GM21528 (cell line): ENCODE data around the gene CDPF1.

ENCODE experiments used
- ATAC-seq: cut with Tn5 transposase; IDR thresholded peaks from one replicate; pipeline ENCODE4 v1.9.1; 2021; ENCODE audit warnings: mild to moderate bottlenecking, moderate library complexity; ENCODE audit not compliant: unreplicated experiment, low FRiP score

Gene CDPF1, protein sequence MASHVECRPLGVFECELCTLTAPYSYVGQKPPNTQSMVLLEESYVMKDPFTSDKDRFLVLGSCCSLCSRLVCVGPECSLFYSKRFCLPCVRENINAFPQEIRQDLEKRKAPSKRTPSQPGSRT

DNA sequence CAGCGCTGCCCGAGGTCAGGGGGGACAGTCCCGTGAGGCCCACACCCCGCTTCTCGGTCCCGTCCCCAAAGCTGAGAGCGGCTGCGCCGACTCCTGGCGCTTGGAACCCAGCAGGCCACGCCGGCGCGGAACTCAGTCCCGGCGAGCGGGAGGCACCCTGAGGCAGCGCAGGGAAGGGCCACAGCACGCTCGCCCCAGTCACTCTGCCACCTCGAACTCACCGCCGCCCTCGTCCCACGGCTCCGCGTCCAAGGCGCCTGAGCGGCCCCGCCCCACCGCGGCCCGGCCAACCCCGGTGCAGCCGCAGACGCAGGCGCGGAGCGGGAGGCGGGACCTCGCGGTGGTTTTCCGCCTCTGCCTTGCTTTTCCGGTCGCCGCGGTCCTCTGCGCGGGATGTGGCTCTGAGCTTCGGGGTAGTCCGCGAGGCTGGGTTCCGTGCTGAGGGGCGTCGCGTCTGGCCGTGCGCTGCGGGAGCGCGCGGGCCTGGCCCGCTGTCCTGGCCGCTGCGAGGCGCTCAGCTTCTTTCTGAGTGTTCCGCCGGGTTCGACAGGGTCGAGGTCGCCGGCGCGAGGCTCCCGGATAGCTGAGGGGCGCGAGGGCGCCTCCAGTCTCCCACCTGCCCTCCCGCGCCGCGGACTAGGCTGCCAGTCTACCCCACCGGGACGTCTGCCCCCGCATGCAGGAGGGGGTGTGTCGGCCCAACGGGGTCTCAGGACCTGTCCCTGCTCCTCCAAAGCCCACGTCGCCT, at the start of gene CDPF1:
Gene CDPF1, minus strand, starts transcription at position 259 of the 748 bp plus-strand sequence. CDS start 2,009 bp downstream, outside the sequence.
- ATAC-seq, result peak; percentile 81

DNA sequence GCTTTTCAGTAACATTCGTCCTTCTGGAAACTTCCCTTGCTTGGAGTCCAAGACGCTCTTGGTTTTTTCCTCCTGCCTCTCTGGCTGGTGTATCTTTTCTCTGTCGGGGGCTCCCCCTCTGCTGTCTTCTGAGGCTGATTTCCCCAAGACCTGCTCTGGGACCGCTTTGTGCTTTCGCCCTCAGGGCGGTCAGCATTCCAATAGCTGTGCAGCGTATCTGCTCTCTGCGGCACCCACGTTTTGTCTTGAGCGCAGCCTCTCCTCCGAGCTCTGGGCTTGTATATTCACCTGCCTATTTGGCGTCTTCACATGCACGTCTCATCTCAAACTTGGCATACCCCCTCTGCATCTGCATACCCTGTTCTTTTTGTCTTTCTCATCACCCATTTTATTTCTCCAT, 49.0 kb upstream of the CDPF1 start:
- no peak for ATAC-seq

DNA sequence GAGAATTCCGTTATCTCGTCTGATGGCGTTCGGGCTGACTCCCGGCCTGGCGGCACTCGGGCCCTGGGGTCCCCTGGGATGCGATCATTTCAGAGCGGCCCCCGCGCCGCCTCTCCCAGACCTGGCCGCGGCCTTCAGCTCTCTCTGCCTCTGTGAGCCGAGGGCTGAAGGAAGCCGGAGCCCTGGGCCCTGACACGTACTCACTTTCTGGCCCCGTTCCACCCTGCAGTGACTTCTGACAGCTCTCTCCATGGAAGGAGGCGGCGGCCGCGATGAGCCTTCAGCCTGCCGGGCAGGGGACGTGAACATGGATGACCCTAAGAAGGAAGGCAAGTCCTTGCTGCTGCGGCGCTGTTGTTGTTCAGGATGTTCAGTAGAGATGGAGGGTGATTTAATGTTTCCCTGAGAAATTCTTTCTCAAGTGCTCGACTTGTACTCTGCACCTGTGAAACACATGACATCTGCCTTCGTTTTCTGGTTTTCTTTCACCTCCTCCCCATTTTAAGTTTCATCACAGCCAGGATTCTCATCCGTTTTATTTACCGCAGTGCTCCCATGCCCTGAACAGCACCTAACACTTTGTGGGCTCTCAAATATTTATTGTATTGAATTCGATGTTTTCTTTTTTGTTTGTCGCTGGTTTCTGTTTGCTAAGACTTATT, 47.2 kb upstream of the CDPF1 start:
- ATAC-seq, result peak; percentile 6

DNA sequence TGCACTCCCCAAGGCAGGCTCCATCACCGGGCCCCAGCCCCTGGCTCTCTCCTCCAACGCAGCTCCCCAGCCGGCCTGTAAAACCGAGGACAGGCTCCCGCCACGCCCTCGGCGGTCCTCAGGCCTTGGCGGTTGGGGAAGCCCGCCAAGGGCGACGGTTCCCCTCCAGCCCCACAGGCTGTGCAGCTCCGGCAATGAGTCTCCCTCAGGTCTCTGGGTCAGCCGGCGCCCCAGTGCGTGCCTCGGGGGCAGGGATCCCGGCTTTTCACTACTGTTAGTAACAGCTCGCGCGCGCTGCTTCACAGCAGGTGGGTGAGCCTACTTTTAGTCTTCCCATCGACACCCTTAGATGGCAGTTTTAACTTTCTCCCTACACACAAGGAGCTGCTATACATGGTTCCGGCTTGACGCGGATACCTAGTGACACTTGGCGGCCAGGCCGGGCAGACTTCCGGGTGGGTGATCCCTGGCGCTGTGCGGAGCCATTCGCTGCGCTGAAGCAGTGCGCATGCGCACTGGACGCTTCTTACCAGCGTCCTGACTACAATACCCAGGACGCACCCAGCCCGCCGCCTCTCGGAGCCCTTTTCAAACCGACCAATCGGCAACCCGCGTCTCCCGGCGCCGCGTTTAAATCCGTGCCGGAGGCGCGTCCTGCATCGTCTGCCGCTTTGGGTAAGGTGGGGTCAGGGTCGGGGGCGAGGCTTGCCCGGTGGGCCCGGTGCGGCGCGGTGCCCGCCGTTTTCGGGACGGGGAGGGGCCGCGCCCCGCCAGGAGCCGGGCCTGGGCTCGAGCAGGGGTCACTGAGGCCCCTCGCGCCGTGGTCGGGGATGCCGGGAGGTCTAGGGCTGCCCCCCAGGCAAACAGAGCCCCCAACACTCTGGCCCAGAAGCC, 46.4 kb upstream of the CDPF1 start, which contains the start of gene GTSE1:
Gene GTSE1, plus strand, starts transcription at position 614 of the 894 bp plus-strand sequence. CDS start 531 bp downstream, outside the sequence.
- ATAC-seq, result peak; percentile 88

DNA sequence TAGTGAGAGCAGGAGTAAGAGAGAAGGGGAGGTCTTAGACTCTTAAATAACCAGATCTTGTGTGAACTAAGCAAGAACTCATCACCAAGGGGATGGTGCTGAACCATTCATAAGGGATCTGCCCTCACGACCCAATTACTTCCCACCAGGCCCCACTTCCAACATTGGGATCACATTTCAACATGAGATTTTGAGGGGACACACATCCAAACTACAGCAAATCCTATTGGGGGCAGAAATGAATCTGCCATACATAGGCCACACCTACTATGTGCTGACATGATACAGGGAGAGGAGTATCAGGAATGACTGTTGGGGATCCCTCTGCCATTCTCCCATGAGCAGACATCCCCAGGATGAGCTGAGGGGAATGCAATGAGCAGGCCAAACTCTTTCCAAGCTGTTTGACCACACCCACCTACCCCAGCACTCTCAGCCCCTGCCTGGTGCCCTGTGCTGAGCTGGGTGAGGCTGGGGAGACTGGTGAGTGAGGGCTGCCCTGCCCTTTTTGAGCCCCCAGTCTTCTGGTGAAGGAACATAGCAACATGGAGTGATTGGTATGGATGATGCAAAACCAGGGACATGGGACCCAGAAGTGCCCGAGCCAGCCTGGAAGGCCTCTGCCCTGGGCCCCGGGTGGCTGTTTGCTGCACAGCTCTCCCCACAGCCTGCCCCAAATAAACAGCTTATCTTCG, 45.3 kb upstream of the CDPF1 start:
- no peak for ATAC-seq

DNA sequence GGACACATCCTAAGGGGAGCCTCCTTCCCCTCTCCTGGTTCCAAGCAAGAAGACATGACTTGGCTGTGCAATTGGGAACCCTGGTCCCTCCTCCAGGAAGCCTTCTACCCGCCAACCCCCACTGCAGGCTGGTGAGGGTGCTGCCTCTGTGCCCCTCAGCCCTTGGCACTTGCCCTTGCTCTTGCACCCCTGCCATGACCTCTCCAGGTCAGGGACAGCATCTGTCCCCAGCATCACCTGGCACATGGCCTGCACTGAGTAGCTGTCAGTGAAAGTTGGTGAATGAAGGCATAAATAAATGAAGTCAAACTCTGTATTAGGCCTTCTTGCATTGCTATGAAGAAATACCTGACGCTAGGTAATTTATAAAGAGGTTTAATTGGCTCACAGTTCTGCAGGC, 44.7 kb upstream of the CDPF1 start:
- no peak for ATAC-seq

DNA sequence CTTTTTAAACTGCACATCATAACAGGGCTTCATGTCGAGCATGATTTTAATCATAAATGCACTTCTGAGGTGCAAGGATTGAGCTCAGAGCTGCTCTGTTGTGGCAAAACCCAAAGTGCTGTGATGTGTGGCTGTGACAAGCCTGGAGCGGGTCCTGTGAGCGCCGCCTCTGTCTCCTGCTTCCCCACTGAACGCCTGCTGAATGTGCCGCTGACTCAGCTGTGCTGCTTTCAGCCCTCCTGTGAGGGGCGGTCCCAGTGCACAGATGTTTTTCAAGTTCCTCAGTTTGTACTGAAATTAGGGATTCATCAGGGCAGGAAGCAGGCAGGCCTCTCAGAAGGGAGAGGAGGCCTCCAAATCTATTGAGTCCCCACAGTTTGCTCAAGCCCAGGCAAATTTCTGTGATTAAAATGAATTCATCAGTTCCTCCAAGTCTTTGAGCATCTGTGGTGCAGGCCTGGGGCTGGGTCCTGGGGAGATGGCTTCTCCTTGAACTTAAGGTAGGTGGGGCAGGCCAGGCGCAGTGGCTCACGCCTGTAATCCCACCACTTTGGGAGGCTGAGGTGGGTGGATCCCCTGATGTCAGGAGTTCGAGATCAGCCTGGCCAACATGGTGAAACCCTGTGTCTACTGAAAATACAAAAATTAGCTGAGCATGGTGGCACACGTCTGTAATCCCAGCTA, 43.6 kb upstream of the CDPF1 start:
- no peak for ATAC-seq

DNA sequence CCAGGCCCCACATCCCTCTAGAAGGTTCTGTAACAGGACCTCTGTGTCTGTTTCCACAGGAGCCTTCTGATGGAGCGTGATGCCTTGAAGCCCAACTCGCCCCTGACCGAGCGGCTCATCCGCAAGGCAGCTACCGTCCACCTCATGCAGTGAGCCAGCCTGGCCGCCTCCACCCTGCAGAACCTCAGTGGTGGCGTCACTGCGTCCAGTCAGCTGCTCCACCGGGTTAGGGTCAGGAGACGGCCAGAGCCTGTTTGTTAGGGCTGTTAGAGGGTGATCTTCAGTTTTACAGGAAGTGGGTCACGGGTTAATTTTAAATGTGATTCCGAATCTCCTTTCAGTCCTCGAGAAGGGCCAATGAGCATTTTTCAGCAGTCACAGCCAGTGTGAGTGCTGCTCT, 42.6 kb upstream of the CDPF1 start:
- ATAC-seq, result no peak

DNA sequence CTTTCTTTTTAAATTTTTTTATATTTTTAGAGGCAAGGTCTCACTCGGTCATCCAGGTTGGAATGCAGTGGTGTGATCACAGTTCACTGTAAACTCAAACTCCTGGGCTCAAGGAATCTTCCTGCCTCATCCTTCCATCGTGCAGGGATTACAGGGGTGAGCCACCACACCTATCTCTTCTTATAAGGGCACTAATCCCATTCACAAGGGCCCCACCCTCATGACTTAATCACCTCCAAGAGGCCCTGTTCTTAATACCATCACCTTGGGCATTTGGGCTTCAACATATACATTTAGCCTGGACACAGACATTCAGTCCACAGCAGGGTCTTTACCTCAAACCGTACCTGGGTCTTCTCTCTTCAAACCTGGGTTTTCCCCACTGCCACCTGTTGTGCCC, 42.1 kb upstream of the CDPF1 start:
- ATAC-seq, result no peak

DNA sequence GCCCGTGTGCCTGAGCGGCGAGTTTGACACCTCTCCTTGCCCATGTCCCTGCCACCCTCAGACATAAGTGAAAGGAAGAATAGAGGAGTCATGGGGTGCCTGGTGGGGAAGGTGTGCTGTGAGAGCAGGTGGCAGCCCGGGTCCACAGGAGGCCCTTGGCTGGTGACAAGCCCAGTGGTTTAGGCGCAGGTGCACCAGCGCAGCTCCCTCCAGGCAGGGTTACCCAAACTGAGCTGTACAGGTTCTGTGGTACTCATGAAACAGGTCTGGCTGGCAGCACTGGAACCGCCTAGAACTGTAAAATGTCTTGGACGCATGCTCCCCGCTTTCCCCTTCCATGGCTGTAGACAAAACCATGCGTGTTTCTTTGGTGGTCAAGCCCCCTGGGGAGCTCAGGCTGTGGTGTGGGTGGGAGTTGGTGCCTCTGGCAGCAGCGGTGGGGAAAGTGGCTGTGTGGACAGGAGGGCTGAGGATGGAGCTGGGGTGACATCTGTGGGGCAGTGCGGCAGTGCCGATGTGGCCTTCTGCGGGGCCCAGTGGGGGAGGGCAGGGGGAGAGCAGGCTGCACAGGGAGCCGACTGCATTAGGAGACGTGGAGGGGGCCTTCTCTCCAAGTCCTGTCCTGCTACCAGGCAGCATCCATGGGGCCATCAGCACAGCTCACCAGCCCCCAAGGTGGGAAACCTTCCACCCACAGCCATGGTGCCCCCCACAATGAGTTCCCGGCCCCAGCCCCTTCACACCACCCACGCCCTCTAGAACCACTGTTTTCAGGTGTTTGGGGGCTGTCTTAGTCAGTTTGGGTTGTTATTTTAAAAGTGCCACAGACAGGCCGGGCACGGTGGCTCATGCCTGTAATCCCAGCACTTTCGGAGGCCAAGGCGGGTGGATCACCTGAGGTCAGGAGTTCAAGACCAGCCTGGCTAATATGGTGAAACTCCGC, 41.0 kb upstream of the CDPF1 start:
- no peak for ATAC-seq

DNA sequence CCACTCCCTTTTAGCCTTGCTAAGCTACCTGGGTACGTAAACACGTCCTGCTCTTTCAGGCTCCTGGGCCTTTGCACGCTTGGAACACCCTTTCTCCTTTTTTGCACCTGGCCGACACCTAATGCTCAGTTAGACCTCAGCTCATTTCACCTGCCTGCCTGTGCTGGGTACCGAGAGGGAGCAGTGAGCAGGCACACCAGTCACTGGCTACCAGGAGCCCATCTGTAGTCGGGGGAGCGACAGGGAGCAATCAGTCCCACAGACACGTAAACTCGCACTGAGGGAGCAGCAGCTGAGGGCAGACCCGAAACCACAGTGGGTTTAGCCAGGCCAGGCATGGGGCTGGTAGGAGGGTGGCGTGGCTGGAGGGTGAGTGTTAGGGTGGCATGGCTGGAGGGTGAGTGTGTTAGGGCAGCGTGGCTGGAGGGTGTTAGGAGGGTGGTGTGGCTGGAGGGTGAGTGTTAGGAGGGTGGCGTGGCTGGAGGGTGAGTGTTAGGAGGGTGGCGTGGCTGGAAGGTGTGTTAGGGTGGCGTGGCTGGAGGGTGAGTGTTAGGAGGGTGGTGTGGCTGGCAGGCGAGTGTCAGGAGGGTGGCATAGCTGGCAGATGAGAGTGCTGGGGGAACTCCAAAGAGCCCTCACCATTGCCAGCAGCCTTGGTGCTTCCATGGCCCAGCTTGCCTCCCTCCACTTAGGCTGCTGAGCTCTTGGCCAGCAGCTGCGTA, 40.2 kb upstream of the CDPF1 start:
- no peak for ATAC-seq

DNA sequence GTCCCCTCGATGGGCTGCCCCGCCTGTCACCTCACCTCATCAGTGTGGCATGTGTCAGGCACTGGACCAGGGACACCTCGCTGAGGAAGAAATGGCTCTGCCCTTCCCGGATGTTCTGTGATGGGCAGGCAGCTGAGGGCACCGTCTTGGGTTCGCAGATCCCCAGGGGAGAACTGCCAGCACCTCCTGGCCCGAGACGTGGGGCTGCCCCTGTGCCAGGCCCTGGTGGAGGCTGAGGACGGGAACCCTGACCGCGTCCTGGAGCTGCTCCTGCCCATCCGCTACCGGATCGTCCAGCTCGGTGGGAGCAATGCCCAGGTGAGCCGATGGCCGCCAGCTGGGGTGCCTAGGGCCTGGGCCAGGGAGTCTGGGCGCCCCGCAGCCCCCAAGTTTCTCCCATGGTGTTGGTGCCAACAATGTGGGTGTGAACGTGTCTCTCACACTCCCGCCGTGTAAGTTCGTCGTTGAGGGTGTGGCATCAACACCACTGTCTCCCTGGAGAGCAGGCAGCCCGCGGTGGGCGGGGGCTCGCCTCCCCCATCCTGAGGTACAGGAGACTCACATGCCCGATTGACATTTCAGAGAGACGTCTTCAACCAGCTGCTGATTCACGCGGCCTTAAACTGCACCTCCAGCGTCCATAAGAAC, 39.3 kb upstream of the CDPF1 start:
- no peak for ATAC-seq

DNA sequence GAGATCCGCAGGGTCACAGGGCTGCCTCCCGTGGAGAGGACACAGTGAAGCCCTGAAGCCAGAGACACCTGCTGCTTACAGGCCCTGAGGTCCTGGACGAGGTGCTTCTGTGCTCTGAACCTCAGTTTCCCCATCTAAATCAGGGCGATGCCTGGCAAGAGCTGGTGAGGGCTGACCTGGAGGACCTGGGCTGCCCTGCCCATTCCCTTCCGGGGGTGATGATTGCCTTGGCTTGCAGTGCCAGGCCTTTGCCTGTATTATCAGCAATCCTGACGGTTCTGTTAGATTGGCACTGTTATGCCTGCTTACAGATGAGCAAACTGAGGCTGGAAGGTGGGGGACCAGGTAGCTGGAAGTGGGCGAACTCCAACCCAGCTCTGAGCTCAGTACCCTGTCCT, 38.8 kb upstream of the CDPF1 start:
- no peak for ATAC-seq

DNA sequence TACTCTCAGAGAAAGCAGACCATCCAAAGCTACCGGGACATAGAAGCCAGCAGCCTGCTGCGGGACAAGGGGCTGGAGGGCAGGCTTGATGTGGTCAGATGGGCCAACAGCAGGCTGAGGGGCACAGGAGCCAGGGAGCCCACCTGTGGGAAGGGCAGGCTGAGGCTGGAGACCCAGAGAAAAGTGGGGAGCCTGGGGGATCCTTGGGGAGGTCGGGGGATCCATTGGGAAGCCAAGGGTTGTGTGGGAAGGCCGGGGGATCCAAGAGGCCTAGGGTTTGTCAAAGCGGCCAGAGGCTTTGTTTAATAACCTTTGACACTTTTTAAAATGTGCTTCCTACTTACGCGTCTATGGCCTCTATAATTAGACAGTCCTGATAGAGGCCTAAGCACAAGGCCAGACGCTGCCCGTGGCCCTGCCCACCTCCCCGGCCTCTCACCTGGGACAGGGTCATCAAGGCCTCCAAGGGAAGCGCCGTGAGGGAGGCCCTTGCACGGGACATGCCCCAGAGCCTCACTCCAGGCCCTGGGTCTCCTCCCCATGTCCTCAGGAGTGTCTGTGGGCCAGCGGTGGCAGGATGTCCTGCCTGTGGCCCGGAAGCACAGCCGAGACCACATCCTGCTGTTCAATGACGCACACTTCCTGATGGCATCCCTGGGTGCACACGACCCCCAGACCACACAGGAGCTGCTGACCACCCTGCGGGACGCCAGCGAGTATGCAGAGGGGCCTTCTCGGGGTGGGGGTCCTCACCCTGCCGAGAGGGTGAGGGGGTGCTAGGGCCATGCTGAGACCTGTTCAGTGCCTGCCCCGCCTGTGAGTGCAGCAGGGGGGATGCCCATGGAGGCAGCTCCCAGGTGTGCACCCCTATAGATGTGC, 38.0 kb upstream of the CDPF1 start:
- ATAC-seq, result peak; percentile 56

DNA sequence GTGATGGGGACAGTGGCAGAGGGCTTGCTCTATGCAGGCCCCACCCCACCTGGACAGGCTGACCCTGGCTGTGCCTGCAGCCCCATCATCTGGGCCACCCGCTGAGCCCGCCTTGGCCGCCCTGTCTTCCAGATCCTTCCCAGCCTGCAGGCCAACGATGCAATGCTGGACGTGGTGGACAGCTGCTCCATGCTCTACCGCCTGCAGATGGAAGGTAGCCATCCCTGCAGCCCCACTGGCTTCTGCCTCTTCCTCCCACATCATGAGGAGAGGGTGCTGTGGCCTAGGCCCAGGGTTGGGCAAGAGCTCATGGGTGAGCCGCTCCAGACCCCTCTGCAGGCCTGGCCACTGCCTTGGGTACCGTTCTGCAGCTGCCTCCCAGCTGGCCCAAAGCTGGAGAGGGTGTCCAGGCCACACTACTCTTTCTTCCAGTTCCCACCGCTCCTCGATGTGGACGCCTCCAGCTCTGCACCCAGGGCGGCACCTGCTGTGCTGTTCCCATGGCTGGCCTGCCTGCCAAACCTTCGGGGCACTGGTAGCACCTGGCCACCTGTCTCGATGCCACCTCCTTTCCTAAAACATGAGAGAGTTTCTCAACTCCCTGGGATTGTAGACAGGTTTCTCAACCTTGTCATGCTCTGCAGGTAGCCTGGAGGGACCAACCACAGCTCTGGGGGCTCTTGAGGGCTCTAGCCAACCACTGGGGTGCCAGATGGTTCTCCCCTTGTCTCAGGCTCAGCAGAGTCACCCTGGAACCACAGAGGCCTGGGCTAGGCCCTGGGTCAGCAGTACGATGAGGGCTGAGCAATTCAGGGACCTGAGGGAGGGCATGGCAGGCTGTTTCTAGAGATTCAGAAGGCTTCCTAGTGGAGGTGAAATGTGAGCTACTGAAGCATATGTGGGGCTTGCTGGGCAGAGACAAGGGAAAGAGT, 37.1 kb upstream of the CDPF1 start:
- ATAC-seq, result no peak
